Activated CD8-positive, alpha-beta memory T cell treated with anti-CD3 and anti-CD28 coated beads, Interleukin-2, amount 10 ng/mL, durations not matched to agents 7 days and 5 days (primary cell): ENCODE results near the gene DNAJC16. TPM values are rescaled to one million over a fixed set of nuclear protein-coding genes. Genes with fewer than 3 reads are reported as not detected.

Experiments used
- ATAC-seq: fragments of 150-1000 bp; cut with Tn5 transposase; one replicate; pipeline ENCODE4 v1.10.0; 2021; ENCODE audit warnings: moderate library complexity
- CTCF ChIA-PET: fragments of 350-600 bp; sonication (Branson Sonifier 250); formaldehyde crosslinking; loops from one replicate; lab custom pipeline; 2021; ENCODE audit warnings: antibody characterized with exemption; lab: Charles Lee
- DNase-seq: peaks from one replicate; pipeline ENCODE4 v3.0.0-alpha.2; 2020
- H3K27ac Mint-ChIP-seq: one replicate; pipeline ENCODE4 v1.8.0; 2021; ENCODE audit warnings: mild to moderate bottlenecking, mixed read lengths
- H3K27me3 Mint-ChIP-seq: one replicate; pipeline ENCODE4 v1.8.0; 2021; ENCODE audit warnings: mixed read lengths
- H3K36me3 Mint-ChIP-seq: one replicate; pipeline ENCODE4 v1.8.0; 2021; ENCODE audit warnings: mild to moderate bottlenecking, mixed read lengths
- H3K4me1 Mint-ChIP-seq: one replicate; pipeline ENCODE4 v1.8.0; 2021; ENCODE audit warnings: mixed read lengths
- H3K4me3 Mint-ChIP-seq: one replicate; pipeline ENCODE4 v1.8.0; 2021; ENCODE audit warnings: mild to moderate bottlenecking, moderate library complexity, mixed read lengths
- H3K9me3 Mint-ChIP-seq: one replicate; pipeline ENCODE4 v1.8.0; 2022; ENCODE audit warnings: low read depth, mixed read lengths
- total RNA-seq, 2 experiments: library from RNA; stranded (reverse); gene quantifications; one replicate each; pipeline ENCODE4 v1.2.3, GENCODE V29; 2021

The DNAJC16 gene
- total RNA-seq, 2 experiments from 2014 or later = 14.9 to 18.1 TPM

- ATAC-seq (no peak), DNase-seq (no peak)
- Mint-ChIP-seq H3K9me3 (no peaks in the 10 kb centered on the region), H3K4me1 (no peaks in the 10 kb centered on the region), H3K4me3 (no peak overlapping the region), H3K36me3 (peaks cover 10% of the 10 kb centered on the region), H3K27ac (no peak overlapping the region), H3K27me3 (no peaks in the 10 kb centered on the region)
- CTCF ChIA-PET = no interaction called here
These were observed 31.9 kb downstream of the DNAJC16 start for GRCh38 chr1:15558516-15558915.

GRCh38 chr1:15559189-15559810 is 32.7 kb downstream of the DNAJC16 start:
- ATAC-seq = no peak
- Mint-ChIP-seq H3K27ac (no peak overlapping the region), H3K4me1 (no peaks in the 10 kb centered on the region), H3K9me3 (no peaks in the 10 kb centered on the region), H3K27me3 (no peaks in the 10 kb centered on the region), H3K4me3 (no peak overlapping the region), H3K36me3 (peaks cover 14% of the 10 kb centered on the region)
- no peak for DNase-seq
- CTCF ChIA-PET = no interaction called here

GRCh38 chr1:15568387-15569073 is 41.9 kb downstream of the DNAJC16 start:
- peak overlapping the region; percentile 6 for H3K27ac Mint-ChIP-seq
- H3K27me3 Mint-ChIP-seq = no peaks in the 10 kb centered on the region
- no peaks in the 10 kb centered on the region for H3K4me1 Mint-ChIP-seq

GRCh38 chr1:15570861-15571260 is 44.2 kb downstream of the DNAJC16 start:
- H3K27me3 Mint-ChIP-seq = no peaks in the 10 kb centered on the region
- no peak for DNase-seq
- H3K9me3 Mint-ChIP-seq = no peaks in the 10 kb centered on the region
- no peak for ATAC-seq
- no peaks in the 10 kb centered on the region for H3K4me1 Mint-ChIP-seq
- CTCF ChIA-PET = interaction anchor here (0.6 kb wide), 1 partner anchor 771 kb away, joined by 3 read pairs; no protein-coding TSS in a partner anchor
- peaks cover 17% of the 10 kb centered on the region for H3K36me3 Mint-ChIP-seq
- no peak overlapping the region for H3K27ac Mint-ChIP-seq
- H3K4me3 Mint-ChIP-seq = no peak overlapping the region

More at GRCh38 chr1:15568387-15569073, 41.9 kb downstream of the DNAJC16 start:
- CTCF ChIA-PET = interaction anchor here (1.4 kb wide), 1 partner anchor 173 kb away, joined by 3 read pairs; no protein-coding TSS in a partner anchor
- H3K4me3 Mint-ChIP-seq = no peak overlapping the region
- ATAC-seq (no peak), DNase-seq (no peak)
- H3K36me3 Mint-ChIP-seq = peaks cover 25% of the 10 kb centered on the region
- no peaks in the 10 kb centered on the region for H3K9me3 Mint-ChIP-seq

GRCh38 chr1:15571266-15571665 is 44.6 kb downstream of the DNAJC16 start:
- no peak for ATAC-seq
- no peak for DNase-seq
- no peaks in the 10 kb centered on the region for H3K4me1 Mint-ChIP-seq
- H3K27me3 Mint-ChIP-seq = no peaks in the 10 kb centered on the region
- H3K9me3 Mint-ChIP-seq = no peaks in the 10 kb centered on the region
- H3K4me3 Mint-ChIP-seq = no peak overlapping the region
- CTCF ChIA-PET = no interaction called here
- peaks cover 13% of the 10 kb centered on the region for H3K36me3 Mint-ChIP-seq
- no peak overlapping the region for H3K27ac Mint-ChIP-seq

- peaks cover 11% of the 10 kb centered on the region for H3K36me3 Mint-ChIP-seq
- no peaks in the 10 kb centered on the region for H3K27me3 Mint-ChIP-seq
- CTCF ChIA-PET = no interaction called here
- H3K27ac Mint-ChIP-seq = no peak overlapping the region
- DNase-seq (no peak), ATAC-seq (no peak)
- peaks cover 14% of the 10 kb centered on the region for H3K4me1 Mint-ChIP-seq
- no peaks in the 10 kb centered on the region for H3K9me3 Mint-ChIP-seq
- H3K4me3 Mint-ChIP-seq = no peak overlapping the region
These were observed 46.8 kb downstream of the DNAJC16 start for GRCh38 chr1:15573477-15573876.

GRCh38 chr1:15574741-15575140 is 48.1 kb downstream of the DNAJC16 start:
- DNase-seq = no peak
- CTCF ChIA-PET = no interaction called here
- no peak for ATAC-seq
- Mint-ChIP-seq H3K36me3 (peaks cover 9% of the 10 kb centered on the region), H3K4me3 (no peak overlapping the region), H3K4me1 (peaks cover 26% of the 10 kb centered on the region), H3K9me3 (no peaks in the 10 kb centered on the region), H3K27ac (no peak overlapping the region), H3K27me3 (no peaks in the 10 kb centered on the region)

GRCh38 chr1:15575549-15576150 is 49.0 kb downstream of the DNAJC16 start:
- no peak overlapping the region for H3K27ac Mint-ChIP-seq
- H3K4me3 Mint-ChIP-seq = no peak overlapping the region
- no peaks in the 10 kb centered on the region for H3K27me3 Mint-ChIP-seq
- DNase-seq (no peak), ATAC-seq (no peak)
- peaks cover 34% of the 10 kb centered on the region for H3K4me1 Mint-ChIP-seq
- CTCF ChIA-PET = no interaction called here
- peaks cover 11% of the 10 kb centered on the region for H3K36me3 Mint-ChIP-seq
- no peaks in the 10 kb centered on the region for H3K9me3 Mint-ChIP-seq

- H3K27ac Mint-ChIP-seq = peak overlapping the region; percentile 61
- ATAC-seq (no peak), DNase-seq (no peak)
- H3K4me1 Mint-ChIP-seq = peaks cover 34% of the 10 kb centered on the region
- no peak overlapping the region for H3K4me3 Mint-ChIP-seq
- H3K9me3 Mint-ChIP-seq = no peaks in the 10 kb centered on the region
- no peaks in the 10 kb centered on the region for H3K27me3 Mint-ChIP-seq
- H3K36me3 Mint-ChIP-seq = peaks cover 9% of the 10 kb centered on the region
- CTCF ChIA-PET = no interaction called here
These were observed 51.0 kb downstream of the DNAJC16 start for GRCh38 chr1:15577691-15578090.

- Mint-ChIP-seq H3K36me3 (peaks cover 7% of the 10 kb centered on the region), H3K9me3 (no peaks in the 10 kb centered on the region)
These were observed 52.5 kb downstream of the DNAJC16 start for GRCh38 chr1:15578921-15579682.

GRCh38 chr1:15579683-15580047 is 53.0 kb downstream of the DNAJC16 start:
- ATAC-seq (peak; percentile 38), DNase-seq (no peak)
- H3K9me3 Mint-ChIP-seq = no peaks in the 10 kb centered on the region

More at GRCh38 chr1:15578921-15579682, 52.5 kb downstream of the DNAJC16 start:
- DNase-seq = peak; percentile 56
- Mint-ChIP-seq H3K27me3 (no peaks in the 10 kb centered on the region), H3K27ac (peak overlapping the region; percentile 98), H3K4me3 (peak overlapping the region; percentile 34), H3K4me1 (peaks cover 46% of the 10 kb centered on the region)
- peak; percentile 81 for ATAC-seq
- CTCF ChIA-PET = interaction anchor here (0.6 to 1.6 kb wide), 4 partner anchors 10 to 162 kb away, joined by 3 to 8 read pairs (median 4); partner anchors contain the start of gene CASP9

GRCh38 chr1:15583016-15583706 is 56.5 kb downstream of the DNAJC16 start:
- CTCF ChIA-PET = interaction anchor here (0.9 kb wide), 1 partner anchor 28 kb away, joined by 3 read pairs; no protein-coding TSS in a partner anchor
- Mint-ChIP-seq H3K27ac (peak overlapping the region; percentile 50), H3K36me3 (peaks cover 7% of the 10 kb centered on the region), H3K27me3 (no peaks in the 10 kb centered on the region), H3K4me3 (peak overlapping the region; percentile 74), H3K9me3 (no peaks in the 10 kb centered on the region), H3K4me1 (peaks cover 43% of the 10 kb centered on the region)
- DNase-seq = no peak
- no peak for ATAC-seq

More at GRCh38 chr1:15579683-15580047, 53.0 kb downstream of the DNAJC16 start:
- Mint-ChIP-seq H3K4me1 (peaks cover 48% of the 10 kb centered on the region), H3K4me3 (peak overlapping the region; percentile 34), H3K27ac (peak overlapping the region; percentile 98), H3K36me3 (peaks cover 6% of the 10 kb centered on the region), H3K27me3 (no peaks in the 10 kb centered on the region)
- CTCF ChIA-PET = interaction anchor here (0.9 to 1.6 kb wide), 3 partner anchors 10 to 162 kb away, joined by 3 to 8 read pairs (median 4); partner anchors contain the start of gene CASP9
